IMR-90 (cell line): Measurements from ENCODE around the gene PPP1R10.

ENCODE experiments used
- CTCF ChIP-seq: conservative IDR thresholded peaks from 2 replicates; pipeline ENCODE4 v1.5.1; 2012; ENCODE audit warnings: mild to moderate bottlenecking, low read depth, low read length, improper control_type of control experiment
- MAFK ChIP-seq: IDR thresholded peaks from 2 replicates; pipeline ENCODE4 v1.6.1; 2012; ENCODE audit warnings: low read depth, low read length, improper control_type of control experiment
- MAZ ChIP-seq: IDR thresholded peaks from 2 replicates; pipeline ENCODE4 v1.6.1; 2012; ENCODE audit warnings: low read depth, mild to moderate bottlenecking, low read length, improper control_type of control experiment, moderate library complexity, borderline replicate concordance
- POLR2A ChIP-seq: IDR thresholded peaks from 2 replicates; pipeline ENCODE4 v1.6.1; 2012; ENCODE audit warnings: mild to moderate bottlenecking, low read depth, low read length
- RFX5 ChIP-seq: IDR thresholded peaks from 2 replicates; pipeline ENCODE4 v1.8.0; 2012; ENCODE audit warnings: low read depth, mild to moderate bottlenecking, low read length, moderate library complexity
- SMC3 ChIP-seq: fragments of 150-350 bp; IDR thresholded peaks from 2 replicates; pipeline ENCODE4 v1.6.1; 2016; ENCODE audit warnings: low read depth, mild to moderate bottlenecking, antibody characterized with exemption, low read length, moderate library complexity

GRCh38 chr6:30601815-30602641 lies 15.0 kb downstream of the PPP1R10 start:
- TF ChIP-seq POLR2A (no peak), CTCF (no peak), RFX5 (no peak), MAZ (no peak), SMC3 (no peak), MAFK (no peak)
